HG03558 (cell line): ENCODE results near the gene OSMR.

Experiments used
- ATAC-seq: cut with Tn5 transposase; IDR thresholded peaks from one replicate; pipeline ENCODE4 v1.9.1; 2021; ENCODE audit warnings: moderate number of reproducible peaks; ENCODE audit not compliant: unreplicated experiment; ENCODE audit errors: extremely low read depth

The OSMR gene

DNA sequence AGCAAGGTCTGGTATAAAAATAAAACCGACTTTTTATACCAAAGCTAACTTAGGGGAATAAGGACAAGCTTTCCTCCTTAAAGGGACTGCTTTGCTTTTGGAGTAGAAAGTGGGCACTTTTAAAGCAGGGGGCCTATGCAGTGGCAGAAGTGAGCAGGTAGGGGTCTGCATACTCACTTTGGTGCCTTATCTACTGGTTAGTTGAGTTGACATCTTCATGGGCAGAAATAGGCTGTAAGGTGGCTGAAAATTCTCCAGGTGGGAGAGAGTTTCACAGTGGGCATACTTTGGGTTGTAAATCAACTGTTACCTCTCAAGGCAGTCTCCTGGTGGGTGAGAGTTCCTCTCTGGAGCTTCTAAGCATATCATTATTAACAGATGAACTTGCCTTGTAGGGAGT is 24.8 kb downstream of the OSMR start:
- no peak for ATAC-seq

DNA sequence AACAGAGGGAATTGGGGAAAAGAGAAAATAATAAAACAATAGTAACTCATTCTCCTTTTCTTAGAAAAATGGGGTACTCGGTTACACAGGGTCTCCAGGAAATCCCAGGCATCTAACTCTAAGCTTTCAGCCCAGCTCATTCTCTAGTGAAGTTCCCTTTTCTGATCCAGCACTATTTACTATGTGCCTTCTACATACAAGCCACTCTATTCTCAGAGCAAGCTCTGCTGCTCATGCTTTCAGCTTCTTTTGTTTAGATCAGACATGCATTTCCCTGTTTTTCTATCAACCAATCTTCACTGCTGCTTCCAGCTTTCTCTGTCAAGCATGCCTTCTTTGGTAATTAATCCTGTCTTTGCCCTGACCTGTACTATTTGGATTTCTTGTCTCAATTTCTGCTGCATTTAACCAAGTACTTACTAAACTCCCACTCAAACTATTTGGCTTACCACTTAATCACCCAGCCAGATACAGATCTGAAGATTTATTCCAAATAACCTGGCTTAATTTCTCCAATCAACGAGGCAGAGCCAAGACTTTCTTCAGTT is 25.3 kb downstream of the OSMR start:
- no peak for ATAC-seq

DNA sequence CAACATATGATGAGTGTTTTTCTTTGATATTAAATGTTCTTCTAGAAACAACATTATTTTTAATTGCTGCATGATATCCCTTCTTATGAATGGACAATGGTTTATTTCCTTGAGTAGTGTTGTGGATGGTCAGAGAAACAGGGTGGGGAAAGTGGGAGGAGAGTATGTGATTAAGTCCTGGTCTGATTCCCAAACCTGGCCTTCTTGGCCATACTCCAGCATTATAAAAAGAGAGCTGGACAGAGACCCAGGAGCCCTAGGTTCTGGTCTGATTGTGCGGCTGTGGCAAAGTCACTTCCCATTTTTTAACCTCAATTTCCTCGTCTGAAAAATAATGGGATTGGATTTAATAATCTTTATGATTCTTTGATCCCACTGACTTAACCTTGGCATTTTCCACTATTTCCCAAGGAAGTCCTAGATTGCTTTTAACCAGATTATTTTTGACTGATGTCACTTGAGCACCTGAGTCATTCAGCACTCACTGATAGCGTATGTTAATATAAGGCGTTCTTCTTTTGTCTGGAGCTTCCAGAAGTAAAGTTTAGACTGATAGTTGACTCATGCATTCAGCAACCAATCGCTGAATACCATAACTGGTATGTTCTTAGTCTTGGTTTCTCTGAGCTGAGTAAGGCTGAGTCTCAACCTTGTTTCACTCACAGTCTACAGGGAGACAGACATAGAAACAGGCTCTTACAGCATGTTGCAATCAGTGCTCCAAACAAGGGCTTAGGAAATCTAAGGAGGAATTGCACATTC is 26.2 kb downstream of the OSMR start:
- no peak for ATAC-seq

DNA sequence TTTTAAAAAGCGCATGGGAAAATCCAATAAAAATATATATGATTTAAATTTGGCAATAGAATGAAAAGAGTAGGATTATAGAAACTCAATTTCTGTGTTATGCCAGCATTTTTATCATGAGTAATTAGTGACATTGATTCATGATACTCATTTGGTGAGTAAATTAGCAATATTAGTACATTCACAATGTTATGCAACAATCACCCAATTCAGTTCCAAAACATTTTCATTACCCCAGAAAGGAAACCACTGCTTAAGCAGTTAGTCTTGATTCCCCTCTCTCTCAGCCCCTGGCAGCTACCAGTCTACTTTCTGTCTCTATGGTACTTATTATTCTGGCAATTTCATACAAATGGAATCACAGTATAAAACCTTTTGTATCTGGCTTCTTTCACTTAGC is 27.0 kb downstream of the OSMR start:
- no peak for ATAC-seq

DNA sequence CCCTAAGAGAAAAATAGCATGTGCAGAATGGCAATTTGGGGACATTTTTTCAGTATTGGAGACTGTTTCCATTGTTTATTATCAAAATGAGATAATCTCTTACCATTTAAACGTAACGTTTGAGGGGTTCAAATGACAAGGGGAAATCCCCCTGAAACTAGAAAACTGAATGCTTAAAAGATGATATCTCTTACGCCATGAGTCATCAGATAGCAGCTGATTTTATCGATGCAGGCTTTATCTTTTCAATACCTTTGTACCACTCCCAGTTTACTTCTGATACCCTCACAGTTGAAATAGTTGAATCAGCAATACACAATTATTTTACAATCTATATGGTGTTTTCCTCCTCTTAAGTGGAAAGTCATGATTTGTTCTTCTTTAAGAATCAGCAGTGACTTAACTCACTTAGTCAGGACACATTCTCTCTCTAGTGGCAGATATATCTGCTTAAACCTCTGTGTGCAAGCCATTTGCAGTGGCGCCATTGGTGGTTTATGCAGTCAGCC is 29.2 kb downstream of the OSMR start:
- ATAC-seq, result no peak

DNA sequence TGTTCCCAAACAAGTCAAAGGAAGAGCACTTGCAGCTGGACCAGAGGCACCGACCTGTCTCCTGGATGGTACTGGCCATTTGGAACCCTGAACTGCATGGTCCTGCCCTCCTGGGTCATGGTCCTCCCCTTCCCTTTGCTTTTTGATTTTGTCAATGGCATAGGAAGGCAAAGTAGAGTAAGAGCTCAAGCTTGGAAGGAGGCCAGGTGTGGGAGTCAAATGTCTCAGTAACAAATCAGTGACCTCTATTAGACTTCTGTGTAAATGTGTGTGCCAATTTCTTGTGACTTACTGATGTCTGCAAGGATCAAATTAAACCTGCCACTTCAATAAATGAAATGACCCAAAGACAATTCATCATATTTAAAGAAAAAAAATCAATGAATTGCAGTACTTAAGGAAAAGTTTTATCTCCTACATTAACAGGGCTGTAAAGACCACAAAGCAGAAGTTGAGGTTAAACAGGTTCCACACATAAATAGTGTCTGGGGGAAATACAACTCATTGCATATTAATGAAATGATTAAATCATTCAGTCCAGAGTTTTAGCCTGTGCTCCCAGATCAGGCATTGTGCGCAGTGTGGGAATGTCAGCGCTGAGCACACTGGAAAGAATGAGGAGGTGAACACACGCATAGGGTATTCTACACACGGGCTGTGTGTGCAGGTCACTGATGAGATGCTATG is 32.7 kb downstream of the OSMR start:
- no peak for ATAC-seq

DNA sequence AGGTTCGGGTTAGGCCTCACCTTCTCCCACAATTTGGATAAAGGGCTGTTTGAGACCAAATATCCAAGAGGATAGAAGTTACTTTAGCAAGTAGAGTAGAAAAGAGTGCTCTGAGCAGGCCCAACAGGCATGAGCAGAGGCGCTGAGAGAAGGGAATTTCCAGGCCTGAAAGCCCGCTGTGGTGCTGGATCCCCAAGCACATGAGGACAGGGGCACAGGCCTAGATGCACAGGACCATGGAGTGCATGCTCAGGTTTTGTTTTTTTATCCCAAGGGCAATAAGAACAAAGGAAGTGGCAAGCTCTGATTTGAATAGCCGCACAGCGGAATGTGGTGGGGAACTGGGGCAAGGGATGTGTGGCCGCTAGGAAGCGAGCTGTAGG is 33.3 kb downstream of the OSMR start:
- ATAC-seq, result no peak

DNA sequence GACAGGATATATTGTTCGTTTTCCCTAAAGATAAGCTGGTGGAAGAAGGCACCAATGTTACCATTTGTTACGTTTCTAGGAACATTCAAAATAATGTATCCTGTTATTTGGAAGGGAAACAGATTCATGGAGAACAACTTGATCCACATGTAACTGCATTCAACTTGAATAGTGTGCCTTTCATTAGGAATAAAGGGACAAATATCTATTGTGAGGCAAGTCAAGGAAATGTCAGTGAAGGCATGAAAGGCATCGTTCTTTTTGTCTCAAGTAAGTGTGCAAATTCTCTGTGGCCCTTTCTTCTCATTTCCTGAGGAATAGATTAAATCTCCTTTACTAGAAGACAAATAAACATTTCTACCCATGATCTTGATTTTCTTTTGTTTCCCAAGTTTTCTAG is 38.0 kb downstream of the OSMR start:
- ATAC-seq, result no peak

DNA sequence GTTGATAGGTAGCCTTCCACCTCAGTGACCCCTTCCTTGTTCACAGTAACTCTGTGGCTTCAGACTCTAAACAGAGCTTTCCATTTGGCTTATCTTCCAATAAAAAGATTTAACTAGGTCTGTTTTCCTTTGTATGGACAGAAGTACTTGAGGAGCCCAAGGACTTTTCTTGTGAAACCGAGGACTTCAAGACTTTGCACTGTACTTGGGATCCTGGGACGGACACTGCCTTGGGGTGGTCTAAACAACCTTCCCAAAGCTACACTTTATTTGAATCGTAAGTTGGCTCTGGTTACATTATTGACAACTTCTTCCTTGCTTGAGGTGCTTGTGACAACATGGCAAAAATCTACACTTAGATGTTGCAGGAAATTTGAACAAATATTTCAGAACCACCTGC is 39.4 kb downstream of the OSMR start:
- ATAC-seq, result no peak

DNA sequence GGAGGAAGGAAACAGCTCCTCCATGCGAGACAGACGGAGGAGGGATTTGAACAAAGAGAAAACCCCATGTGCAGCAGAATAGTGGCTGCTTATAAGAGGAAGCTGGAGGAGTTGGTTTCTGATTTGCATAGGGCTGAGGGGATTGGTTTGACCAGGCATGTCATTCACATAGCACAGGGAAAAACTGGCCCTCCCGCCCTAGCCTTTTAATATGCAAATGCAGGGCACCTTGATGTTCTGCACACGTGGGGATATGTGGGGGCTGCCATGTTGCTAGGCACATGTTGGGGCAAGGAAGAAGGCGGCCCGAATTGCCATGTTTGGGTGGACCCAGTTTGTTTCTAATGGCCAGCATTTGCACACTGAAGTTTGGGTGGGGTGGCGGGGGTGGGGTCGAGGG is 42.2 kb downstream of the OSMR start:
- no peak for ATAC-seq

DNA sequence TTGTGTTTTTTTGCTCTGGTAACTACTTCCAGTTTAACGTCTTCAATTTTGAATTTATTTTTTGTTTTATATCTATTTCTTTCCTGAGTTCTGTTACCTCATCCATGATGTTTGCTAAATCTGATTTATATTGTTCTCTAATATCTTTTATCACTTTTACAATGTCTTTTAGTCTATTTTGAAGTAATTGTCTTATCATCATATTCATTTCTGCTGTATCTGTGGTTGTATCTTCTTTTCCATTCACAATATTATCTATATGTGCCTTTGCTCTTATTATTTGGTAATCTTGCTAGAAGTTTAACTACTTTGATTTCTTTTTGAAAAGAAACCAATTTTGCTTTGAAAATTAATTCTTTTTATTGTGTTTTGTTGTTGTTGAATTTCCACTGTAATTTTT is 43.6 kb downstream of the OSMR start:
- no peak for ATAC-seq

DNA sequence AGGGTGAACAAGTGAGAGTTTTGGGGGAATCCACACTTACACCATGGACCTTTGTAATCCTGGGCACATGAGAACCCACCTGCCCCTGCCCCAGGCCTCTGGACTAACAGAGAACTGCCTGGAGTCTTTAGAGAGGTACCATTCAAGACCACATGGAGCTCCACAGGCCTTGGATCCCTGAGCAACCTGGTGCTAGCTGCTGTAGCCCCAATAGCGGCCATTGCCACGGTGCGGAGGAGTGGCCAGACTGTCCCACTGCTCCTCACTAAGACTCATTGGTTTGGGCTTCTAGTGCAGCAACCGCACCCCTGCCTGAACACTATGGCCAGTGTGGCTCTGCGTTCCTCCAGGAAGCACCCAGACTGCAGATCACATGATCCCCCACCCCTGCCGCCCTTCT is 45.8 kb downstream of the OSMR start:
- ATAC-seq, result no peak

DNA sequence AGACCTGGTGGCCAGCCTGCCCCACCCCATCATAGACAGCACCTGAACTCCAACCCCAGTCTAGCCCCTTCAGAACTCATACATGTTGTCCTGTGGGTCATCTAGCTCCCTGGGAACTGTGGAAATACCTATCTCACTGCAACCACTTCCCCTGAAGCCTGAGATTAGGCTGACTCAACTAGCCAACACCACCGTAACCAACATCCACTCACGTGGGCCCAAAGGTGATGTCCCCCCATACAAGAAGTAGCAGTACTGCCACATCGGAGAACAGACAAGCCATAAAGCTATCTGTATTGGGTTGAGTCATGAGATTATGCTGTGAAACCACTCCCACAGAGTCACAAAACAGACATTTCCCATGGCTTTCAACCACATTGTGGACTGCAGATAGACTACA is 46.6 kb downstream of the OSMR start:
- no peak for ATAC-seq

DNA sequence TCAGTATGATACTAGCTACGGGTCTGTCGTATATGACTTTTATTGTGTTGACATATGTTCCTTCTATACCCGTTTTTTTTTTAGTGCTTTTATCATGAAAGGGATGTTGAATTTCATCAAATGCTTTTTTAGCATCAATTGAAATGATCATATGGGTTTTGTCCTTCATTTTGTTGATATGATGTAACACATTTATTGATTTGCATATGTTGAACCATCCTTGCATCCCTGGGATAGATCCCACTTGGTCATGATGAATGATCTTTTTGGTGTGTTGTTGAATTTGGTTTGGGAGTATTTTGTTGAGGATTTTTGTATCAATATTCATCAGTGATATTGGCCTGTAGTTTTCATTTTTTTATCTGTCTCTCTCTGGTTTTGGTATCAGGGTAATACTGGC is 50.9 kb downstream of the OSMR start:
- ATAC-seq, result no peak

DNA sequence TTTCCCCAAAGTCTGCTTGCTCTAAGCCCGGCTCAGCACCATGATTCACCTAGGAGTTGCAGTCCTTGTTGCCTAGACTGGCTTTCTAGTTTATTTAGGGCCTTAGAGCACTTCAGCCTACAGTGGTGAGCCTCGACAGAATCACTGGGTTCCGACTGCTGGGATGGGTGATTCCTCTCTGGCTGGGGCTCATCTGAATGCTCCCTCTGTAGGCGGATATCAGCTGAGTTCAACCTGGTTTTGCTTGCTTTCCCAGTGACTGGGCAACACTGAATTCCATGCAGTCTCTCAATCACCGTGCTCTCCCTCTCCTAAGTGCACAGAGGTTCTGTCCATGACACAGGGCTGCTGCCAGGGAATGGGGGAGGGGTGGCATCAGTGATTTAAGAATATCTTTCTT is 54.1 kb downstream of the OSMR start:
- no peak for ATAC-seq

DNA sequence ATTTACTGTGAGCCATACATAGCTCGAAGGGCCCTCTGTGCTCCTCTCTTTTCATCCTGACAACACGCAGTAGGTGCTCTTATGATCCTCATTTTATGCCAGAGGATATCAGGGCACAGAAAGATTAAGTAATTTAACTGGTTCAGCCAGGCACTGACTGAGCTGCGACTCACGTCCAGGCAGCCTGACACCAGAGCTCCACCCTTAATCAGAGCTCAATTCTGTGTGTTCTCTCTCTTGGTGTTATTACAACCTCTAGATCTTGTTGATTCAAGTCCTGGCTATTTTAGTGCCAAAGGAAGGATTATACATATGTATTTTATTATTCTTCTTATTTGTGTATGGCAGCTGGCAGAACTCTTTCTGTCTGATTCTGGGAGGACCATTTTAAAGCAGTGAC is 59.7 kb downstream of the OSMR start:
- no peak for ATAC-seq

DNA sequence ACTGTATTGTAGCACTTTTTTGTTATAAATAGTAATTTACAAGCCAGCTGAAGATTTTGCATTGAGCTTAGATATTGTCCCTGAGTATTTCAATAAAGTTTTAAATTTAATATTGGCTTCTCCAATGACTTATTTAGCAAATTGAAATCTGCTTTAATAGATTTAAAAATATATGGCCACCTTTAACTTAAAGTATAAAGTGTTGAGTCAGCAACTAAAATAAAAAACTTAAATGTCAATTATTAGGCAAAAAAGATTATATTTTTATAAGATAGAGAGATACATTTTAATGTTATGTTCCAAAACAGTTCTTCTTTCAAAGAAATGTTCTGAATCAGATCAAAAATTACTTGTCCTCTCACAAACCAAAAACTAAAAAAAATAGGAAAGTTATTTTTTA is 60.7 kb downstream of the OSMR start:
- no peak for ATAC-seq

DNA sequence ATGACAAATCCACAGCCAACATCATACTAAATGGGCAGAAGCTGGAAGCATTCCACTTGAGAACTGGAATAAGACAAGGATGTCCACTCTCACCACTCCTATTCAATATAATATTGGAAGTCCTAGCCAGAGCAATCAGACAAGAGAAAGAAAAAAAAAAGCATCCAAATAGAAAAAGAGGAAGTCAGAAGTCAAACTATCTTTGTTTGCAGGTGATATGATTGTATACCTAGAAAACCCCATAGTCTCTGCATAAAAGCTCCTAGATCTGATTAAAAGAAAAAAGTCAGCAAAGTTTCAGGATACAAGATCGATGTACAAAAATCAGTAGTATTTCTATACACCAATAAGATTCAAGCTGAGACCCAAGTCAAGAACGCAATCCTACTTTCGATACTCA is 66.1 kb downstream of the OSMR start:
- ATAC-seq, result no peak

DNA sequence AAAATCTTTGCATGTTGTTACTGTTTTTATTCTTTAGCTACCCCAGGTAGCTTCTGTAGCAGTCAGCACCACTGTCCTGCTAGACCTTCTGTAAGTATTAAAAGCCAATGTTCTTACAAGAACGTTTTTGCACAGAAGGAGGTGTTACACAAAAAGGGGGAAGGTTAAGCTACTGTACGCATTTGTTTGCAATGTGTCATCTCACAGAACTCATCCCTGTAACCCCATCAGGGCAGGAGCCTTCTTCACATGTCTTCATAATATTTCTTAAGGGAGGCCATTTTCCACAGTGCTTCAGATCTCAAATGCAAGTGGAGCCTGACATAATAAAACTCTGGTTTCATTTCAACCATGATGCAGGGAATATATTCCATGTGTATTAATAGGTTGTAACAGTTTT is 67.9 kb downstream of the OSMR start:
- no peak for ATAC-seq

DNA sequence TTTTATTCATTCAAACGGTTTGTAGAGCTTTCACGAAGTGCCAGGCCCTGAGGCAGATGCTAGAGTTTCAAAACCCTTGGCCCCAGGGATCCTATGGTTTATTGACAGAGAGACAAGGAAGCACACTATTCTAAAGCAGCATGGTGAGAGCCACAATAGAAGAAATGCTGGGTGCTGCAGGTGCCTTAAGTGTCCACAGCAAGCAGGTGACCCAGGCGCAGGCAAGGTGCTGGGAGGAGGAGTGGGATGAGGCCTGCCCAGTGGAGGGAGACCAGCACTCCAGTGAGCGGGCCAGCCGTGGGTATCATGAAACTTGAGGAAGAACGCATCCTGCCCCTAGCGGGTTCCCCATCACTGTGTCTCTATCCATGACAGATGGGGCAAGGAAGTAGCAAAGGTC is 71.0 kb downstream of the OSMR start:
- ATAC-seq, result no peak

DNA sequence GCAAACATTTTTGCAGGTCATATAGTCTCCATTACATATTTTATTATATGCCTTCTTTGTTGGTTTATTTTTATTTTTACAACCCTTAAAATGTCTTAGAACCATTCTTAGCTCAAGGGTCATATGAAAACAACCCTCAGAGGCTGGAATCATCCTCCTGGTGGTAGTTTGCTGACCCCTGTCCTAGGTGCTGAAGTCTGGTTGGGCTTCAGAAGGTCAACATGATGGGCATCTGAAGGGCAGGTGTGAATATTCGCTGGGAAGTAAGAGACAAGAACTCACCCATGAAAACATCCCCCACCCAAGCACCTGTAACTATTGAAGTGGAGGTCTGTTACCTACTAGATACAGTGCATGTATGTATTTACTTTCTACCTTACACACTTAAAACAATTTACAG is 75.4 kb downstream of the OSMR start:
- ATAC-seq, result no peak

DNA sequence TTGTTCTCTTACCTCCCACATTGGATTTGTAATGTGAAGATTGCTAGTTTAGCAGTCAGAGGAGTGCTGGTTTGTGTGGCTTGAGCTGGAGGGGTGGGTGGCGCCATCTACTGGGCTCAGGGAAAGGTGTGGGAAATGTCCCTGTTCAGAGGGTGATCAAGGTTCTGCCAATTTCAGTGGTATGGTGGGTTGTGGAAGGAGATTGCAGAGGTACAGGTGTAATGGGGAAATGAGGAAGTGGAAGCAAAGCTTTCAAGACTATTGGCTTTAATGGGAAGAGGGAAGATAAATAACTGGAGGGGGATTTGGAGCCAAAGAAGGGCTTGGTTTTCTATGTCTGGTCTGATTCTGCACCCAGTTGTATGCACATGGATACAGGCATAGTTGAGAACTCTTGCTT is 76.4 kb downstream of the OSMR start:
- ATAC-seq, result no peak
